ENCODE data around the gene ANKRD29.

The ANKRD29 gene

GRCh38 chr18:23616258-23616657 lies 46.5 kb downstream of the ANKRD29 start:
- no peak for TF ChIP-seq SIN3A (IDR thresholded peaks at IDR 0.05; ENCODE audit: borderline replicate concordance, insufficient read depth, low read length)
- no peak for TF ChIP-seq POLR2AphosphoS5 (IDR thresholded peaks at IDR 0.05; ENCODE audit: low read depth, low read length)
- no peak for TF ChIP-seq REST (IDR thresholded peaks at IDR 0.05; ENCODE audit: insufficient read depth in 1 of 2, low read depth in 2 of 2, low read length in 2 of 2)
- no peak for TF ChIP-seq TAF1 (IDR thresholded peaks at IDR 0.05; ENCODE audit: borderline replicate concordance, insufficient read depth, low read length)
- TF ChIP-seq FOXP2 (optimal IDR thresholded peaks at IDR 0.05; ENCODE audit: borderline replicate concordance, extremely low read depth, extremely low read length, insufficient read depth) = no peak

GRCh38 chr18:23614891-23615290 lies 47.8 kb downstream of the ANKRD29 start:
- no peak for TF ChIP-seq REST (IDR thresholded peaks at IDR 0.05; ENCODE audit: insufficient read depth in 1 of 2, low read depth in 2 of 2, low read length in 2 of 2)
- TF ChIP-seq FOXP2 (optimal IDR thresholded peaks at IDR 0.05; ENCODE audit: borderline replicate concordance, extremely low read depth, extremely low read length, insufficient read depth) = no peak
- TF ChIP-seq SIN3A (IDR thresholded peaks at IDR 0.05; ENCODE audit: borderline replicate concordance, insufficient read depth, low read length) = no peak
- TF ChIP-seq POLR2AphosphoS5 (IDR thresholded peaks at IDR 0.05; ENCODE audit: low read depth, low read length) = no peak
- no peak for TF ChIP-seq TAF1 (IDR thresholded peaks at IDR 0.05; ENCODE audit: borderline replicate concordance, insufficient read depth, low read length)

GRCh38 chr18:23614413-23614812 lies 48.3 kb downstream of the ANKRD29 start:
- no peak for TF ChIP-seq FOXP2 (optimal IDR thresholded peaks at IDR 0.05; ENCODE audit: borderline replicate concordance, extremely low read depth, extremely low read length, insufficient read depth)
- no peak for TF ChIP-seq REST (IDR thresholded peaks at IDR 0.05; ENCODE audit: insufficient read depth in 1 of 2, low read depth in 2 of 2, low read length in 2 of 2)
- TF ChIP-seq SIN3A (IDR thresholded peaks at IDR 0.05; ENCODE audit: borderline replicate concordance, insufficient read depth, low read length) = no peak
- TF ChIP-seq POLR2AphosphoS5 (IDR thresholded peaks at IDR 0.05; ENCODE audit: low read depth, low read length) = no peak
- TF ChIP-seq TAF1 (IDR thresholded peaks at IDR 0.05; ENCODE audit: borderline replicate concordance, insufficient read depth, low read length) = no peak

- no peak for TF ChIP-seq POLR2AphosphoS5 (IDR thresholded peaks at IDR 0.05; ENCODE audit: low read depth, low read length)
- no peak for TF ChIP-seq TAF1 (IDR thresholded peaks at IDR 0.05; ENCODE audit: borderline replicate concordance, insufficient read depth, low read length)
- TF ChIP-seq SIN3A (IDR thresholded peaks at IDR 0.05; ENCODE audit: borderline replicate concordance, insufficient read depth, low read length) = no peak
- TF ChIP-seq REST (IDR thresholded peaks at IDR 0.05; ENCODE audit: insufficient read depth in 1 of 2, low read depth in 2 of 2, low read length in 2 of 2) = no peak
- no peak for TF ChIP-seq FOXP2 (optimal IDR thresholded peaks at IDR 0.05; ENCODE audit: borderline replicate concordance, extremely low read depth, extremely low read length, insufficient read depth)
Observed at GRCh38 chr18:23612434-23613090, 50.1 kb downstream of the ANKRD29 start.
